ENCODE measurements around the gene LIME1. TPM values are rescaled to one million over a fixed set of nuclear protein-coding genes. Genes with fewer than 3 reads are reported as not detected.

LIME1 gene
- total RNA-seq, 1 experiment from 2014 or later: 27.4 TPM

DNA sequence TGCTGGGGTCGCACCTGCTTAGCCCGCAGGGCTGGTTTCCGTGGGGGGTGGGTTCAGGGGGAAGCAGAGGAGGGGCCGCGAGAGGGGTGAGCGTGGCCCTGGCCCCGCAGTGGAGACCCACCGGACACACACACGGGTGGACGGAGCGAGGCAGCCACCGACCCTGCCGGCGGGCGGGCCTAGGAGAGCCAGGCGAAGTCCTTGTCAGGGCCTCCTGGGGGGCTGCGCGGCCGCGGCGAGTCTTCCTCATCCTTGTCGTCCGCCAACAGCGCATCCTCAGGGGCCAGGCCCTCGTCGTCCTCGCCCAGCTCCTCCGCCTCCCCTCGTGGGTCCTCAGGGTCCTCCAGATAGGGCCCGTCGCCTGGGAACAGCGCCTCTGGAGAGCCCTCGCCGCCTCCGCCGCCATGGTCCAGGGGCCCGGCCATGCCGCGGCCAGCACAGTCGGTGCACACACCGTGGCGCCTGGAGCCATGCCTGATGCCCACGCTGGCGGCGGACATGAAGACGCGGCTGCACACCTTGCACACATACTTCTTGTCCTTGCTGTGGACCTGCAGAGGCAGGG, 10.4 kb downstream of the LIME1 start:
- H3K9ac ChIP-seq (ENCODE audit: low read length): no peak overlapping the region
- H3K27me3 ChIP-seq (ENCODE audit: insufficient read depth, low read length): no peaks in the 10 kb centered on the region
- H3K27ac ChIP-seq (ENCODE audit: low read depth, low read length): no peak overlapping the region
- no peak overlapping the region for H3K4me3 ChIP-seq (replicated peaks in 1 of 2; ENCODE audit: low read depth in 1 of 2, low read length in 2 of 2)
- no peak for ATAC-seq
- H3K79me2 ChIP-seq (ENCODE audit: insufficient read depth, low read length): peaks cover 5% of the 10 kb centered on the region; the same call in 1 of the 2 replicates
- peaks cover 3 to 17% of the 10 kb centered on the region in 2 experiments; a peak in 2 of 4 replicates for H3K36me3 ChIP-seq (ENCODE audit: control insufficient read depth in 1 of 2, insufficient read depth in 2 of 2, low read length in 2 of 2)
- no peak overlapping the region for H3K4me2 ChIP-seq (ENCODE audit: low read length)
- no peak for DNase-seq (ENCODE audit: low read depth, low spot score)
- H3K9me2 ChIP-seq (ENCODE audit: insufficient read depth): no peaks in the 10 kb centered on the region
- H3K4me1 ChIP-seq (ENCODE audit: control insufficient read depth in 1 of 2, insufficient read depth in 2 of 2, low read length in 2 of 2): peaks cover under 1 to 3% of the 10 kb centered on the region in 2 experiments; a peak in 3 of 4 replicates
- no peak for TF ChIP-seq TCF7L2 (IDR thresholded peaks at IDR 0.05; ENCODE audit: borderline replicate concordance, extremely low read depth, insufficient read depth, insufficient read length)
- no peak for TF ChIP-seq POLR2A (IDR thresholded peaks at IDR 0.05; ENCODE audit: borderline replicate concordance, extremely low read depth, insufficient read depth, insufficient read length)
- TF ChIP-seq SP1 (IDR thresholded peaks at IDR 0.05; ENCODE audit: low read depth): no peak
- TF ChIP-seq REST (IDR thresholded peaks at IDR 0.05; ENCODE audit: low read depth): no peak
- TF ChIP-seq, protein P1, sequence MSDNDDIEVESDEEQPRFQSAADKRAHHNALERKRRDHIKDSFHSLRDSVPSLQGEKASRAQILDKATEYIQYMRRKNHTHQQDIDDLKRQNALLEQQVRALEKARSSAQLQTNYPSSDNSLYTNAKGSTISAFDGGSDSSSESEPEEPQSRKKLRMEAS (IDR thresholded peaks at IDR 0.05): no peak
- no peak for TF ChIP-seq JUND (IDR thresholded peaks at IDR 0.05)
- no peak for TF ChIP-seq CBX3 (IDR thresholded peaks at IDR 0.05; ENCODE audit: low read depth)
- TF ChIP-seq RAD21 (IDR thresholded peaks at IDR 0.05; ENCODE audit: low read depth): no peak
- ChIA-PET POLR2A (no interaction called here), CTCF (no interaction called here), RAD21 (ENCODE audit: low non-redundant PET in 1 of 2, low total read pairs in 2 of 2, uncharacterized antibody in 2 of 2, unreplicated experiment in 2 of 2) (no interaction called here)
- BruUV-seq (replicated peaks): no TSS peak
- H3K9me3 ChIP-seq (ENCODE audit: control insufficient read depth in 1 of 2, insufficient read depth in 1 of 2, low read depth in 1 of 2, low read length in 2 of 2): no peaks in the 10 kb centered on the region
- H4K20me1 ChIP-seq (ENCODE audit: insufficient read depth): no peaks in the 10 kb centered on the region
- intact Hi-C loops (cut with micrococcal nuclease): no loop called here
- no peak overlapping the region for H2AFZ ChIP-seq (ENCODE audit: low read depth, low read length, poor library complexity, severe bottlenecking)
